Germinal center (tissue), 1 donor: ENCODE data around the gene PRDM16.
"Not testable (repeated sequence)": the region's sequence is repeated elsewhere in the genome, so short reads cannot be mapped to it uniquely, and the experiment has no call there.

ENCODE experiments used
- DNase-seq: peaks from one replicate; pipeline ENCODE4 v3.0.0; 2012; ENCODE audit warnings: mixed read lengths, low spot score

Gene PRDM16

DNA sequence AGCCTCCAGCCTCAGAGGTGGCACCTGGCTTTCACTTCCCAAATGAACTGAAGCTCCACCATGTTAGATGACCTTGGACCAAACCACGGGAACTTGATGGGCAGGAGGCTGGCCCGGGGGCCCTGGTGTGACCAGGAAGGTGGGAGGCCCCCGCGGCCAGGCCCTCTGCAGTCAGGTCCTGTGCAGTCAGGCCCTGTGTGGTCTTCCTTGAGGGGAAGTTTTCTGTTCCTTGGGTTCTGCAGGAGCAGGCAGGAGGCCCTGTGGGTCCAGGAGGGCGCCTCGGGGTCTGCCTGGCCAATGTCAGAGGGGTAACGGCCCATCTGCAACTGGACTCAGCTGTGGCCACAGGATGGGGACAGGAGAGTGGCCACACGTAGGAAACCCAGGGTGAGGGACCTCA lies 13.0 kb downstream of the PRDM16 start:
- DNase-seq: no peak

DNA sequence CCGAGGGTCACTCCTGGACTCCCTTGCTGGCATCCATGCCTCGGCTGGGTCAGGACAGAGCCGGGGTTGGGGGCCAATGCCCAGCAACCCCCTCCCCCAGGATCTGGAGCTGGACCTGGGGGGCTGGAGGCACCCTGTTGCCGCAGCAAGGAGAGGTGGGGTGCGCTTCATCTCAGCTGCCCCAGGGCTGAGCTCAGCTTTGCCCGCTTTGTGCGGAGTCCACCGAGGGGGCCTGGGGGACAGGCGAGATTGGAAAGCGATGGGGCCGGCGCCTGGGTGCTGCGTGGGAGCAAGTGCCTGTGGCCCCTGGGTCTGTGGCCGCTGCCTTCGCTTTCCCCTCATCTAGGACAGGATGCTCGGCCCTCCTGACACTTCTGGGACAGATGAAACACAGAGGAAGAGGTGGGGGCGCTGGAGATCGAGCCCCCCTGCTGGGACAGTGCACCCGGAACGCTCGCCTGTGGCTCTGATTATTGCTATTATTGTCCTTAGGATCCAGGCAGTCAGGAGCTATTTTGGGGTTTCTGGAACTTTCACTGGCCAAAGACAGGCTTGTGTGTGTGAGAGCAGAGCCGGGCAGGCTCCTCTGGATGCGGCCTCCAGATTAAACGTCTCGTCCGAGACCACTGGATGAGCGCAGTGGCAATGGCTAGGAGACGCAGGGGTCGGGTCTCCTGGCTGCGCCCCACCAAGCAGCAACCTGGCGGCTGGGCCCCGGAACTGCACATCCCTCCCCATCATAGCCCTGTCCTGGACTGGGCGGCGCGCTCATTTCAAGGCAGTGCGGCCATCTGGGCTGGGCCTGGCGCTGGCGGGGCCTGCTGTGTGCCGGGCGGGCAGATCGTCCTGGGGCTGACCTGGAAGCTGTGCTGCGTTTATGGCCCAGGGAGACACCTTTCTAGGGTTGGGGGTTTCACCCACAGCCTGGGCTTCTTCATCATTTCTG lies 13.8 kb downstream of the PRDM16 start:
- no peak for DNase-seq

DNA sequence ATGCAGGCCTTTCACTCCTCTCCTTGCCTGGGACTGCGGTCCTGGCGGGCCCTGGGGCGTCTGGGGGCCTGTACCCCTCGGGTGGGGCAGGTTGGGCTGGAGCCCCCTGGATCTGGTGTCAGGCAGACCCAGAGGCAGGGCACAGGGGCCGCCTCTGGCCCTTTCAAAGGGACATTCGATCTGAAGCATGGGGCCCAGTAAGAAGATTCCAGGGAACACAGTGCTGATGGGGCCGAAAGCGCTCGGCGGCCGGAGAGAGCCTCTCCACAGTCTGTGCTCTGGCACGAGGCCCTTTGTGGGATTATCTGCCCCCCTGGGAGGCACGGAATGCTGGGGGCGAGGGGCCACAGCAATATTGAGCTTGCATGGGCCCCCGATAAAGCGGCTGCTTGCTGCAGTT lies 15.2 kb downstream of the PRDM16 start:
- DNase-seq: no peak

DNA sequence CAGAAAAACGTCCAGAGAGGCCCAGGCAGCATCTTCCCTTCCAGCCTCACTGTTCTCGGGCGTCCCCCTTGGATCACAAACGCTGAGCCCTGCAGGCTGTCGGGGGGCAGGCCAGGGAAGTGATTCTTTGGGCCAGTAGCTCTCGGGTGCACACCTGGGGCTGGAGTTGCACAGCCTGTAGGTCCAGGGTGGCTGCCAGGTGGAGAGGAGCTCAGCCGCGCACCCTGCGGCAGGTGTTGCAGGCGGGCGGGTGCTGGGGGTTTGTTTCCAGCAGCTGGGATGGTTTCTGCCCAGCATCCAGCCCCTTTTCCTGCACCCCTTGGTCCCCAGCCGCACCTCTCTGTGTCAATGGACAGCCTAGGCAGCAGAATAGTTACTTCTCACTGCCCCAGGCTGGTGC lies 15.7 kb downstream of the PRDM16 start:
- DNase-seq: no peak

GRCh38 chr1:3085721-3086120 lies 16.7 kb downstream of the PRDM16 start:
- DNase-seq: no peak

GRCh38 chr1:3086272-3086974 lies 17.4 kb downstream of the PRDM16 start:
- DNase-seq: no peak

GRCh38 chr1:3087049-3087448 lies 18.0 kb downstream of the PRDM16 start:
- no peak for DNase-seq

DNA sequence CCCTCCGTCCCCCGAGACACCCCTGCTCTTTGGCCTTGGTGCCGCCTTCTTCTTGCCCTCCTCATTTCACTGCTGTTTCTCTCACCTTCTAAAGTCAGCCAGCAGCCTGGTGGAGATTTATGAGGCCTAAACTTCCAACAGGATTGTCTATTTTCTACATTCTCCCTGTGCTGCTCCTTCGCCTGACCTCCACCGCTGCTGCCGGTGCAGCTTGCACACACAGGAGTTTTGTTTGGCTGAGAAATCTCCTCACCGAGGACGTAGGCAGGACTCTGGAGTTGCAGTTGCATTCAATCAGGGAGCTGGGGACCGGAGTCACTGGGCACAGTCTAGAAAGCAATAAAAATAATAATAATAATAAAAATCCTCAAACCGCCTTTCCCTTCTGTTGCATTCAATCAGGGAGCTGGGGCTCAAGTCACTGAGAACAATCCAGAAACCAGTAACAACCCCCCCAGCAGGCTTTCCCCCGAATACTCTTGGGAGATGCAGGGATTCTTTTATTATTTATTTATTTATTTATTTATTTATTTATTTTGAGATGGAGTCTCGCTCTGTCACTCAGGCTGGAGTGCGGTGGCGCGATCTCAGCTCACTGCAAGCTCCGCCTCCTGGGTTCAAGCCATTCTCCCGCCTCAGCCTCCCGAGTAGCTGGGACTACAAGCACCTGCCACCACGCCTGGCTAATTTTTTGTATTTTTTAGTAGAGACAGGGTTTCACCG lies 19.1 kb downstream of the PRDM16 start:
- DNase-seq: not testable (repeated sequence)

DNA sequence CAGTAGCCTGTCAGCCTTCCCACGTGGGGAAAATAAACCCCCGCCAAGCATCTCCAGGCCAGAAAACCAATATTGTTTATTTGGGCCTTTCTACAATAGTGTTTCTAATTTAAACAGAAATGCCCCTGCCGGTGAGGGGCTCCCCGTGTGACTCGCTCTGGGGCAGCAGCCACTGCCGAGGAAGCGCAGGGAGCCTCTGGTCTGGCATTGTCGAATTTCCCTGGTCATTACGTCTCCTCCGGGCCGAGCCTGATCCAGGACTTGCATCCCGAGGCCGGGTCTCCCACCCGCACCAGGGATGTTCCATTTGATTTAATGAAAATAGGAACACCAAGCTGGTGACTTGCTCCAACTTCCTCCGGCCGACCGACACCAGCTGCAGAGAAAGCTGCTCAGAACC lies 20.5 kb downstream of the PRDM16 start:
- DNase-seq: no peak

DNA sequence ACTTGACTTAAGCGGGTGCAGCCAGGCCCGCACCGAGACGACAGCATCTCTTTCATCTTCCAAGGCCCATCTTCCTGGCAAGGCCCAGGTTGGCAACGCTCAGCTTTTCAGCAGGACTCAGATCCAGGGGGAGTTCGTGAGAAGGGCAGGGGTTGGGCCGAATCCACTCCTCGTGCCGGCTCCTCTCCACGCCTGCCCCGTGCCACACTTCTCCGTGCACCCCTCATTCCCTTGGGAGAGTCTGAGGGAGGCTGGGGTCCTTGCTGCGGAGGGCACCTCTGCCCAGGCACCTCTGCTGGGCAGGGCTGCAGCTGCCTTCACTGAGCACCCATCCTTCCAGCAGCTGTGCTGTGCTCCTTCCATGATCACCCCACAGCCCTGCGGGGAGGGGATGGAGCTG lies 22.3 kb downstream of the PRDM16 start:
- DNase-seq: no peak

- DNase-seq: no peak
Measured at GRCh38 chr1:3092530-3092929, 23.5 kb downstream of the PRDM16 start.

GRCh38 chr1:3093898-3094626 lies 25.1 kb downstream of the PRDM16 start:
- no peak for DNase-seq

DNA sequence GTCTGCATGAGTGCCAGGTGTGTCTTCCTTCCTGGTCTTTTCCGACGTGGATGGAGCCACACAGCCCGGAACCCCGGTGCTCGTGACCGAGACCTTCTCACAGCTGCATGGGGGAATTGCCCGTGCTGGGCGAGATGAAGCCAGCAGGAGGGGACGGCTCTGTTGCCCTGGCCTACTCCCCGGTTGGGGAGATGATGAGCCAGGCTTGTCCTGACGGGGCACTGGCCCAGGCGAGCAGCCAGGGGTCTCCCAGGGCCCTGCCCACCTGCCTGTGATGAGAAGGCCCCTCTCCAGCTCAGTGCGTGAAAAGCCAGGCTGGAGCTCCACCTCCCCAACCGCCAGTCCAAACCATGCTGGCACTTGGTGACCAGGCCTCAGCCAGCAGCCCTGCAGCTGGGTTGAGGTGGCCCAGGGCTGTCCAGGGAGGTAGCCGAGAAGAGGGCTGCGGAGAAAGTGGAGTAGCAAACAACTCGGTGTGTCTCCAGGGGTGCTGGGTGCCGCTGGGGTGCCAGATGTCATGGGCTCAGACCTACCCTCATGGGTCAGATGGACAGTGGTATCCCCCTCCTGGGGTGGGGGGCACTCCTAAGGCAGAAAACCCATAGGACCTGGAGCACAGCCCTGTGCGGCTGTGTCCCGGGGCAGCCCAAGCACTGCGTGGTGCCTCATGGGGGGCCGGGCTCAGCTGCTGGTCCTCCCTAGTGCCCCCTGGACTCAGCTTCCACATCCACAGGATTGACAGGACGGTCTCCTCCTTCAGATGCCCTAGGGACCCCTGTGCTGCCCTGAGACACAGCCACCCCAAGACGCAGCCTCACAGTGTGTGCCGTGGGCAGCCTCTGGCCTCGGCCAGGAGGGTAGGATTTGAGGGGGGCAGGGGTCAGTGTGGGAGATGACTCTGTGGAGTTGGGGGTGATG lies 26.1 kb downstream of the PRDM16 start:
- no peak for DNase-seq

DNA sequence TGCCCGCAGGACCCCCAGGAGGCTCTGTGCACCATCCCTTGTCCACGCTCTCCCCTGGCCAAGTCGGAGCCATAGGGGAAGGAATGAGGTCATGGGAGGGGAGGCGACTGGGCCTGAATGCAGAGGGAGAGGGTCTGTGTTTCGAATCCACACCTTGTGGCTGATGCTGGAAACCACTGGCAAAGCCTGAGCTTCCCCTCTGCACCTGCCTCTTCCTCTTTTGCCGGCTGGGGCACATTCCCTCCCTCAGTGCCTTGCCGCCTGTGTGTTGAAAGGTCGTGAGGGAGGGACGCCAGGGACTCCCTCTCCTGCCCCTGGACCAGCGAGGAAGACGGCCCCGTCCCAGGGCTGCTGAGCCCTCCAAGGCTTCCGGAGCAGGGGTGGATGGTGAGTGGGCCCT lies 27.3 kb downstream of the PRDM16 start:
- no peak for DNase-seq

DNA sequence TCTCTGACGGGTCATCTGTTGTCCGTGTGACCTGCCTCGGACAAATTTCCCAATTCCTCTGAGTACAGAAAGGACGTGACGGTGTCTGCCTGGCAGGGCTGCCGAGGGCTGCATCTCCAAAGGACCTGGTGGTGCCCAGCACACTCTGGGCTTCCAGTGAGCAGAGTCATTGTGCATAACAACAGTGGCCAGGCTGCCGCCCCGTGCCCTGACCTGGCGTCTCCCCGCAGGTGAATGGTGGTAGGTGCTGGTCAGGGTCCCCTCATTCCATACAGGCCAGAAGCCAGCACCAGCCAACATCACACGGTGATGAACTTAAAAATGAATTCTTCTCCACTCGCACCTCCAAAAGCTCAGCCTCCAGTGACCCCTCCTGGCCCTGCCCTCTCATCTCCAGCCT lies 28.2 kb downstream of the PRDM16 start:
- DNase-seq: no peak

DNA sequence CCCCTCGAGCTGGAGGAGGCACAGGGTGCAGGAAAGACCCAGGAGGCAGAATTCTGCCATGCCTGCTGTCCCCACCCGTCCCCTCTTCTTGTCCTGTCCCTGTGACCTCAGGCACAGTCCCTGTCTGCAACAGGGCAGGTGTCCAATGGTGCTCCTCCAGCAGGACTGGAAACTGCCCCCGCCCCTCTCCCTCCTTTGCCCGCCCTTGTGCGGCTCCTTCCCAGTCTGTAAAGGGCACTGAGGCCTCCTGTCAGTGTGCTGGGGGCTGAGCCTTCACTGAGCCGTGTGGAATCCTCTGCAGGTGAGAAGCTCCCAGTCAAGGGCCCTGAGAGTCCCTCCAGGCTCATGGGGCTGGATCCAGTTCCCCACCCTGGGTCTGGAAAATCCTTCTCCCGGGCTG lies 28.9 kb downstream of the PRDM16 start:
- DNase-seq: no peak

DNA sequence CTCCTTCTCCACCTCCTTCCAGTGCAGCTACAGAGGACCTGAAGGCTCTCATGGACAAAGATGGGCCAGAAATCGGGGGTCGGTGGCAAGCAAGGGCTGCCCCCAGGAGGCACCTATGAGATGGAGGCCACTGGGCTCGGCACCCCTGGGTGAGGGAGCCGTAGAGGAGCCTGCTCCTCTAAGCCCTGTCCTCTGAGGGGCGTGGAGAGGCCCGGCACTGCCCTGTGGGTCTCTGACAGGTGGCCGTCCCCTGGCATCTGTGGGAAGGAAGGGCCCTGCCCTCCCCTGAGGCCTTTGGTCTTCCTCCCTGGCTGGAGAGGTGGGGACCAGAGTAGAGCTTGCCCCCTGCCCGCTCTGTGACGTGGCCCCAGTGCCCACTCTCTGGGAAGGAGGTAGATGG lies 30.9 kb downstream of the PRDM16 start:
- no peak for DNase-seq

DNA sequence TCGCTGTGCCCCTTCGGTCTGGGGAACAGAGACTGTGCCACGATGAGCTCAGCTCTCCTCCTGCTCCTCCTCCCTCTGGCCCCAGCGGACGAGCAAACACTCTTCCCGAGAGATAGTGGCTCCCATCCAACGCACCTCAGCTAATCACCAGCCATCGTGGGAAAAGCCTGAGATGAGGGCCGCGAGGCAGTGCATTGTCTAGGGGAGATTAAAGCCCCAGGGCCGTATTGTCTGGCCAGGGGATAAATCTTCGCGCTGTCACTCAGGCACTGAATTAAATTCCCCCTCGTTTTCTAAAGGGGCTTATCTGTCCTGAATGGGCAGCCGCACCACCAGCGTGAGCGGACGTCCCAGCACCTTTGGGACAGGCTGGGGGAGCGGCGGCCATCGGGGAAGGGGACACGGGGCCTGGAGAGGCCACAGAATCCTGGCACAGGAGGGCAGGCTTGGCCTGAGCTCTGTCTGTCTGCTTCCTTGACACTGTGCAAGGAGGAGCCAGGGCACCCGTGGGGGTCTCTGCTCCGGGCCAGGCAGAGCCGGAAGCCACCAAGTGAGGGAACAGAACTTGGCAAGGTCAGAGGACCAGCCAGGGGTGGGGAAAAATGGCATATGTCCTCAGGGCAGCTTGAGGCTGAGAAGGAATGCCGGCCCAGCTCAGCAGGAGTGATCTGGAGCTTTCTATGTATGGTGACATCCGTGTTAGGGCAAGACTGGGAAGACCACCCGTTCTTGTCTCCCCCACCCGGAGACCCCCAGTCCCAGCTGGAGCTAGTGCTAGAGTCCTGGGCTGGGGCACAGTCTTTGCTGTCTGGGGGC lies 32.3 kb downstream of the PRDM16 start:
- no peak for DNase-seq

DNA sequence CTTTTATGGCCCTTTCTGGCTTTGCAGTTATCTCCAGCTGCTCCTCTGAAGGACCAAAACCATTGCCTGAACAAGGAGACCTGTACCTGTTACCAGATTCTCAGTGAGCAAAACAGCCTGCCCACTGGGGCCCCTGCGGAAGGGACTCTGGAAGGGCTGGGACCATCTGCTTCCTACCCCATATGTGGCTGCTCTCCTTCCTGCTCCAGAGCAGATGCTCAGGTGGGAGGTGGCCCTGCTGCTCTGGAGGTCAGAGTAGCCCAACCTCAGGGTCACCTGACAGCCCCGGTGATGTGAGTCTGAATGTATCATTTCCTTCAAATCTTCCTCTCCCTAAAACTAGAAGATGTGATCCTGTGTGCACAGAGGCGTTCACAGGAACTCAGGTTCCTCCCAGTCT lies 33.6 kb downstream of the PRDM16 start:
- DNase-seq: no peak
